Thymus (tissue), 11 donors: ENCODE data around the gene MYO18A. TPM values are rescaled to one million over a fixed set of nuclear protein-coding genes. Genes with fewer than 3 reads are reported as not detected.

ENCODE experiments used
- DNase-seq, 9 donors: peaks; one replicate each; pipeline ENCODE4 v3.0.0-alpha.2; 2013; ENCODE audit warnings: low spot score in 9 of 9, low read depth in 6 of 9, missing footprints in 1 of 9
- H3K27ac ChIP-seq, 2 donors: one replicate each; pipeline ENCODE4 v1.5.1; 2013; ENCODE audit warnings: control low read depth in 1 of 2, low read depth in 1 of 2, low read length in 1 of 2, mild to moderate bottlenecking in 1 of 2, moderate library complexity in 1 of 2
- H3K27me3 ChIP-seq, 2 donors: one replicate each; pipeline ENCODE4 v1.5.1; 2013; ENCODE audit warnings: low read length in 1 of 2; ENCODE audit not compliant: control insufficient read depth in 2 of 2, insufficient read depth in 1 of 2
- H3K36me3 ChIP-seq, 2 donors: one replicate each; pipeline ENCODE4 v1.5.1; 2013; ENCODE audit warnings: low read length in 1 of 2, mild to moderate bottlenecking in 1 of 2, moderate library complexity in 1 of 2; ENCODE audit not compliant: control insufficient read depth in 2 of 2, insufficient read depth in 2 of 2
- H3K4me1 ChIP-seq, 2 donors: one replicate each; pipeline ENCODE4 v1.5.1; 2013; ENCODE audit warnings: low read length in 2 of 2; ENCODE audit not compliant: control insufficient read depth in 2 of 2, insufficient read depth in 2 of 2
- H3K4me3 ChIP-seq, 2 donors: one replicate each; pipeline ENCODE4 v1.5.1; 2013; ENCODE audit warnings: low read length in 2 of 2, control low read depth in 1 of 2, mild to moderate bottlenecking in 1 of 2
- H3K9me3 ChIP-seq, 2 donors: one replicate each; pipeline ENCODE4 v1.5.1; 2013; ENCODE audit warnings: low read length in 1 of 2, mild to moderate bottlenecking in 1 of 2; ENCODE audit not compliant: control insufficient read depth in 2 of 2, insufficient read depth in 1 of 2
- WGBS: extraction: QIAGEN DNeasy Blood & Tissue Kit; methylation state at CpG from one replicate; pipeline ENCODE4 v1.1.7; 2013; 5-methylcytosine and 5-hydroxymethylcytosine counted together
- polyA plus RNA-seq: library from polyadenylated mRNA; stranded (reverse); fragments of 200-250 nt; gene quantifications from one replicate; pipeline ENCODE4 v1.2.3, GENCODE V29; 2013
- total RNA-seq: library from RNA; stranded (reverse); fragments of 120-200 nt; gene quantifications from one replicate; pipeline ENCODE4 v1.2.4, GENCODE V29; 2013
- donor health status: healthy.

MYO18A gene
- total and polyA plus RNA-seq, 2 donors: 31.1 to 52.8 TPM

GRCh38 chr17:29197516-29198272, 17.5 kb upstream of the MYO18A start:
- no peak for DNase-seq
- no peaks in the 10 kb centered on the region for H3K27me3 ChIP-seq
- no peaks in the 10 kb centered on the region for H3K36me3 ChIP-seq
- H3K27ac ChIP-seq: no peak overlapping the region
- peaks cover 0 to 5% of the 10 kb centered on the region in 2 donors for H3K4me1 ChIP-seq
- H3K9me3 ChIP-seq: no peaks in the 10 kb centered on the region
- 98% methylated on average over 16 of the region's 16 CpGs for WGBS
- H3K4me3 ChIP-seq: no peak overlapping the region

GRCh38 chr17:29196769-29197515, 16.7 kb upstream of the MYO18A start:
- peaks cover 0 to 5% of the 10 kb centered on the region in 2 donors for H3K4me1 ChIP-seq
- H3K4me3 ChIP-seq: no peak overlapping the region
- H3K9me3 ChIP-seq: no peaks in the 10 kb centered on the region
- H3K27me3 ChIP-seq: no peaks in the 10 kb centered on the region
- no peaks in the 10 kb centered on the region for H3K36me3 ChIP-seq
- WGBS: 91% methylated on average over 9 of the region's 9 CpGs
- no peak for DNase-seq
- no peak overlapping the region for H3K27ac ChIP-seq

- 34% methylated on average over 10 of the region's 10 CpGs for WGBS
- DNase-seq: peak in 1 of 9 donors; percentile 46
- H3K9me3 ChIP-seq: no peaks in the 10 kb centered on the region
- no peak overlapping the region for H3K27ac ChIP-seq
- H3K36me3 ChIP-seq: no peaks in the 10 kb centered on the region
- H3K4me3 ChIP-seq: no peak overlapping the region
- no peaks in the 10 kb centered on the region for H3K27me3 ChIP-seq
- H3K4me1 ChIP-seq: peaks cover 0 to 5% of the 10 kb centered on the region in 2 donors
These were observed 15.4 kb upstream of the MYO18A start for GRCh38 chr17:29195465-29196081.

GRCh38 chr17:29194669-29195068, 14.5 kb upstream of the MYO18A start:
- H3K36me3 ChIP-seq: no peaks in the 10 kb centered on the region
- 100% methylated on average over 3 of the region's 3 CpGs for WGBS
- H3K4me3 ChIP-seq: no peak overlapping the region
- no peak overlapping the region for H3K27ac ChIP-seq
- H3K9me3 ChIP-seq: no peaks in the 10 kb centered on the region
- no peak for DNase-seq
- peaks cover 0 to 5% of the 10 kb centered on the region in 2 donors for H3K4me1 ChIP-seq
- no peaks in the 10 kb centered on the region for H3K27me3 ChIP-seq

GRCh38 chr17:29193146-29193545, 12.9 kb upstream of the MYO18A start:
- Histone ChIP-seq H3K4me1 (peaks cover 0 to 5% of the 10 kb centered on the region in 2 donors), H3K36me3 (no peaks in the 10 kb centered on the region), H3K27me3 (no peaks in the 10 kb centered on the region), H3K27ac (no peak overlapping the region), H3K4me3 (no peak overlapping the region), H3K9me3 (no peaks in the 10 kb centered on the region)
- no peak for DNase-seq
- WGBS: 98% methylated on average over 2 of the region's 2 CpGs

GRCh38 chr17:29190592-29191207, 10.5 kb upstream of the MYO18A start:
- Histone ChIP-seq H3K27ac (no peak overlapping the region), H3K4me3 (no peak overlapping the region), H3K27me3 (no peaks in the 10 kb centered on the region), H3K36me3 (no peaks in the 10 kb centered on the region), H3K9me3 (no peaks in the 10 kb centered on the region), H3K4me1 (peaks cover 0 to 3% of the 10 kb centered on the region in 2 donors)
- 97% methylated on average over 4 of the region's 4 CpGs for WGBS
- DNase-seq: no peak

GRCh38 chr17:29190039-29190438, 9.8 kb upstream of the MYO18A start:
- Histone ChIP-seq H3K9me3 (no peaks in the 10 kb centered on the region), H3K4me1 (no peaks in the 10 kb centered on the region), H3K4me3 (no peak overlapping the region), H3K27me3 (no peaks in the 10 kb centered on the region), H3K27ac (no peak overlapping the region), H3K36me3 (no peaks in the 10 kb centered on the region)
- 96% methylated on average over 2 of the region's 2 CpGs for WGBS
- DNase-seq: no peak

- Histone ChIP-seq H3K27me3 (no peaks in the 10 kb centered on the region), H3K36me3 (no peaks in the 10 kb centered on the region), H3K27ac (no peak overlapping the region), H3K4me1 (no peaks in the 10 kb centered on the region), H3K4me3 (no peak overlapping the region), H3K9me3 (no peaks in the 10 kb centered on the region)
- no peak for DNase-seq
- WGBS: 98% methylated on average over 2 of the region's 2 CpGs
These were observed 9.2 kb upstream of the MYO18A start for GRCh38 chr17:29189355-29189754.

GRCh38 chr17:29181226-29181625, 1.0 kb upstream of the MYO18A start:
- Histone ChIP-seq H3K27ac (no peak overlapping the region), H3K36me3 (no peaks in the 10 kb centered on the region), H3K9me3 (no peaks in the 10 kb centered on the region), H3K4me3 (no peak overlapping the region), H3K27me3 (peaks cover 0 to 19% of the 10 kb centered on the region in 2 donors), H3K4me1 (peaks cover 10 to 21% of the 10 kb centered on the region in 2 donors)
- no peak for DNase-seq
- WGBS: 100% methylated on average over 1 of the region's 1 CpG
